Right renal cortex interstitium (tissue), 3 donors: Measurements from ENCODE around the gene CPB2. TPM values are rescaled to one million over a fixed set of nuclear protein-coding genes. Genes with fewer than 3 reads are reported as not detected.

Experiments
- DNase-seq, 3 donors: peaks; one replicate each; pipeline ENCODE4 v3.0.0-alpha.2; 2013; ENCODE audit warnings: low read depth in 3 of 3, low spot score in 2 of 3
- polyA plus RNA-seq, 3 donors: library from polyadenylated mRNA; unstranded; fragments of 120-200 nt; gene quantifications; one replicate each; pipeline ENCODE4 v1.2.1, GENCODE V29; 2013; ENCODE audit not compliant: insufficient read length in 3 of 3

Gene CPB2
- under 1 TPM; 0.15 to 0.19 (median 0.18) TPM for polyA plus RNA-seq

- DNase-seq: no peak
Observed at GRCh38 chr13:46104868-46105267, at the start of gene CPB2. Gene CPB2 (minus strand): TSS chr13:46105033. CDS start chr13:46105009, 24 bp downstream.

GRCh38 chr13:46154136-46154801, 49.4 kb upstream of the CPB2 start:
- DNase-seq: peak in 1 of 3 donors; percentile 29

GRCh38 chr13:46152627-46153328, 47.9 kb upstream of the CPB2 start:
- no peak for DNase-seq

GRCh38 chr13:46150134-46150693, 45.4 kb upstream of the CPB2 start:
- no peak for DNase-seq

- no peak for DNase-seq
Observed at GRCh38 chr13:46149272-46150133, 44.7 kb upstream of the CPB2 start.

GRCh38 chr13:46146898-46147297, 42.1 kb upstream of the CPB2 start:
- no peak for DNase-seq

- DNase-seq: no peak
Observed at GRCh38 chr13:46145950-46146349, 41.1 kb upstream of the CPB2 start.

- no peak for DNase-seq
Observed at GRCh38 chr13:46145135-46145534, 40.3 kb upstream of the CPB2 start.

- DNase-seq: no peak
Observed at GRCh38 chr13:46143184-46143701, 38.4 kb upstream of the CPB2 start.

GRCh38 chr13:46142776-46143175, 37.9 kb upstream of the CPB2 start:
- no peak for DNase-seq

GRCh38 chr13:46140044-46140443, 35.2 kb upstream of the CPB2 start:
- DNase-seq: no peak

GRCh38 chr13:46137627-46138317, 32.9 kb upstream of the CPB2 start:
- DNase-seq: no peak

- no peak for DNase-seq
Observed at GRCh38 chr13:46136688-46137087, 31.9 kb upstream of the CPB2 start.

GRCh38 chr13:46134961-46135522, 30.2 kb upstream of the CPB2 start:
- peak in 2 of 3 donors; percentile 72 to 78 for DNase-seq

- no peak for DNase-seq
Observed at GRCh38 chr13:46134494-46134893, 29.7 kb upstream of the CPB2 start.

GRCh38 chr13:46132109-46132508, 27.3 kb upstream of the CPB2 start:
- DNase-seq: no peak

- DNase-seq: no peak
Observed at GRCh38 chr13:46131705-46132104, 26.9 kb upstream of the CPB2 start.

- DNase-seq: no peak
Observed at GRCh38 chr13:46129955-46130618, 25.3 kb upstream of the CPB2 start.

- DNase-seq: no peak
Observed at GRCh38 chr13:46129124-46129523, 24.3 kb upstream of the CPB2 start.
